Uterus (tissue), 4 donors: ENCODE data around the gene CXXC4. TPM values are rescaled to one million over a fixed set of nuclear protein-coding genes. Genes with fewer than 3 reads are reported as not detected.

Experiments used
- DNase-seq, 2 donors: peaks; one replicate each; pipeline ENCODE4 v3.0.0-alpha.2; 2019 to 2020
- H3K27ac ChIP-seq, 2 donors: fragments of 200-600 bp; sonication (generic); 1 replicate in 1 of 2; 2 replicates in 1 of 2; pipeline ENCODE4 v1.5.1; 2016 to 2018
- H3K27me3 ChIP-seq, 2 donors: fragments of 200-600 bp; sonication (generic); one replicate each; pipeline ENCODE4 v1.5.1; 2018 to 2019; ENCODE audit warnings: control low read depth in 1 of 2
- H3K36me3 ChIP-seq, 2 donors: fragments of 200-600 bp; sonication (generic); one replicate each; pipeline ENCODE4 v1.5.1; 2019; ENCODE audit warnings: control low read depth in 1 of 2
- H3K4me1 ChIP-seq, 2 donors: fragments of 200-600 bp; sonication (generic); one replicate each; pipeline ENCODE4 v1.5.1; 2018 to 2019; ENCODE audit warnings: control low read depth in 1 of 2
- H3K4me3 ChIP-seq, 2 donors: fragments of 200-600 bp; sonication (generic); 1 replicate in 1 of 2; 2 replicates in 1 of 2; pipeline ENCODE4 v1.5.1; 2018 to 2019; ENCODE audit warnings: mild to moderate bottlenecking in 1 of 2
- H3K9me3 ChIP-seq, 2 donors: fragments of 200-600 bp; sonication (generic); one replicate each; pipeline ENCODE4 v1.5.1; 2019; ENCODE audit warnings: control low read depth in 1 of 2
- CTCF ChIP-seq, 4 experiments: fragments of 200-600 bp in 2 of 4; fragments of 450-650 bp in 2 of 4; sonication (generic) in 2 of 4; IDR thresholded peaks; one replicate each; pipeline ENCODE4 v1.5.1; 2016 to 2019; ENCODE audit warnings: antibody characterized with exemption in 4 of 4, mild to moderate bottlenecking in 2 of 4, moderate library complexity in 1 of 4
- POLR2A ChIP-seq, 2 donors: fragments of 450-650 bp; IDR thresholded peaks; one replicate each; pipeline ENCODE4 v1.6.1; 2016; ENCODE audit warnings: antibody characterized with exemption in 2 of 2, mild to moderate bottlenecking in 1 of 2, moderate library complexity in 1 of 2
- intact Hi-C: fragments of 100-400 bp; cut with DNase I; formaldehyde crosslinking; loops from one replicate; pipeline ENCODE4 v1.15.1; 2023; ENCODE audit warnings: low total_unique reads
- total RNA-seq, 4 donors: library from RNA; depleted of rRNA in 3 of 4; stranded (reverse); fragments of >200 nt in 3 of 4; gene quantifications; one replicate each; pipeline versions ENCODE4 v1.1.0 to v1.2.4, GENCODE V29; 2014 to 2023
- donor health status: DM: yes; HTN: yes; CAD: no.

Gene CXXC4
- total RNA-seq, 4 donors from 2014 or later = 0.51 to 3.8 (median 2.0) TPM

DNA sequence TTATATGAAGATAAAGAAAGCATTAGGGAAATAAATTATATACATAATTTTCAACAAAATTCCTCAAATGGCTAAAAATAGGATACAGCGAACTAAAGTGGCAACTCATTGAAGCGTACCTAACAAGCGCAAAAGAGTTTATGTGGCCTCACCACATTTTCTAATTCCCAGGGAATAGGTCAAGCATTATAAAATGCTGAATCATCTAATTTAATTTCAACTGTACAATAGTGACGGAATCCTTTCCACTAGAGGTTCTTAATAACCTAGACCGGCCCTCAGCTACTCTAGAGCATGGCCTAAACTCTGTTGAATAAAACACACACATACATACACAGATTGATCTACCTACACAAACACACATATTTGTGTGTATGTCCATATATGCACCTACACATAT, 29.1 kb downstream of the CXXC4 start:
- intact Hi-C loops = no loop called here
- TF ChIP-seq CTCF (IDR thresholded peaks at IDR 0.05) = no peak
- no peak for TF ChIP-seq POLR2A (IDR thresholded peaks at IDR 0.05)
- H3K27ac ChIP-seq = no peak overlapping the region

GRCh38 chr4:104465201-104465600, 29.5 kb downstream of the CXXC4 start:
- Histone ChIP-seq H3K27ac (no peak overlapping the region), H3K9me3 (no peaks in the 10 kb centered on the region), H3K36me3 (no peaks in the 10 kb centered on the region), H3K27me3 (no peaks in the 10 kb centered on the region), H3K4me1 (no peaks in the 10 kb centered on the region), H3K4me3 (no peak overlapping the region)
- intact Hi-C loops = no loop called here
- no peak for TF ChIP-seq POLR2A (IDR thresholded peaks at IDR 0.05)
- TF ChIP-seq CTCF (IDR thresholded peaks at IDR 0.05) = no peak
- no peak for DNase-seq

More for the DNA sequence above, 29.1 kb downstream of the CXXC4 start:
- Histone ChIP-seq H3K9me3 (no peaks in the 10 kb centered on the region), H3K4me1 (no peaks in the 10 kb centered on the region), H3K36me3 (no peaks in the 10 kb centered on the region), H3K27me3 (no peaks in the 10 kb centered on the region), H3K4me3 (no peak overlapping the region)
- no peak for DNase-seq

- H3K9me3 ChIP-seq = no peaks in the 10 kb centered on the region
- intact Hi-C loops = no loop called here
- no peaks in the 10 kb centered on the region for H3K27me3 ChIP-seq
- no peaks in the 10 kb centered on the region for H3K4me1 ChIP-seq
- no peak overlapping the region for H3K27ac ChIP-seq
- TF ChIP-seq POLR2A (IDR thresholded peaks at IDR 0.05) (no peak), CTCF (IDR thresholded peaks at IDR 0.05) (no peak)
- no peak for DNase-seq
- H3K4me3 ChIP-seq = no peak overlapping the region
- no peaks in the 10 kb centered on the region for H3K36me3 ChIP-seq
Observed at GRCh38 chr4:104462641-104463040, 32.1 kb downstream of the CXXC4 start.

GRCh38 chr4:104457308-104457981, 37.2 kb downstream of the CXXC4 start:
- H3K9me3 ChIP-seq = no peaks in the 10 kb centered on the region
- no peak for TF ChIP-seq POLR2A (IDR thresholded peaks at IDR 0.05)
- TF ChIP-seq CTCF (IDR thresholded peaks at IDR 0.05) = no peak
- no peaks in the 10 kb centered on the region for H3K4me1 ChIP-seq
- no peak overlapping the region for H3K27ac ChIP-seq
- DNase-seq = no peak
- no peaks in the 10 kb centered on the region for H3K27me3 ChIP-seq
- no peaks in the 10 kb centered on the region for H3K36me3 ChIP-seq
- intact Hi-C loops = no loop called here
- H3K4me3 ChIP-seq = no peak overlapping the region

DNA sequence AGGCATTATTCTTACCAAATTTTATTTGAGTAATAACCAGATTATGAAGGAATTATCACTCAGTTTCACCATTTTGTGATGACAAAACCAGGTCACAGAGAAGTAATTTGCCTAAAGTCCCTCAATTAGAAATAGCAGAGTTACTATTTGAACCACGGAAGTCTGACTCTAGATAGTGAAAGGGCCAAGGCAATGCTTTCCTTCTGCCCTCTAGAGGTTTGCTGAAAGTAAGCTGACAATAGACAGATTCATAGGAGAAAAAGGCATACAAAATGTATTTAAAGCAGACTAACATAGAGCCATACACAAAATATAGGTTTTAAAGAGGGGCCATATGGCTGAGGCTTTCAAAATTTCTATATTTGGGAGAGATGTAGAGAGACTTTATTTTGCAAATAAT, 43.1 kb downstream of the CXXC4 start:
- TF ChIP-seq CTCF (IDR thresholded peaks at IDR 0.05) (no peak), POLR2A (IDR thresholded peaks at IDR 0.05) (no peak)
- Histone ChIP-seq H3K4me3 (no peak overlapping the region), H3K27me3 (no peaks in the 10 kb centered on the region), H3K9me3 (no peaks in the 10 kb centered on the region), H3K27ac (no peak overlapping the region), H3K4me1 (no peaks in the 10 kb centered on the region), H3K36me3 (no peaks in the 10 kb centered on the region)
- intact Hi-C loops = no loop called here
- no peak for DNase-seq
